NCI-H1436 (cell line): Measurements from ENCODE around the gene CCL4.

ENCODE experiments used
- DNase-seq: peaks from one replicate; lab custom pipeline; 2025; lab: John Stamatoyannopoulos, UW

The CCL4 gene

GRCh38 chr17:36144981-36145729 lies 41.5 kb downstream of the CCL4 start:
- no peak for DNase-seq

- no peak for DNase-seq
Measured at GRCh38 chr17:36147601-36148000, 44.0 kb downstream of the CCL4 start.

GRCh38 chr17:36148559-36149295 lies 45.1 kb downstream of the CCL4 start:
- DNase-seq: peak; percentile 57

DNA sequence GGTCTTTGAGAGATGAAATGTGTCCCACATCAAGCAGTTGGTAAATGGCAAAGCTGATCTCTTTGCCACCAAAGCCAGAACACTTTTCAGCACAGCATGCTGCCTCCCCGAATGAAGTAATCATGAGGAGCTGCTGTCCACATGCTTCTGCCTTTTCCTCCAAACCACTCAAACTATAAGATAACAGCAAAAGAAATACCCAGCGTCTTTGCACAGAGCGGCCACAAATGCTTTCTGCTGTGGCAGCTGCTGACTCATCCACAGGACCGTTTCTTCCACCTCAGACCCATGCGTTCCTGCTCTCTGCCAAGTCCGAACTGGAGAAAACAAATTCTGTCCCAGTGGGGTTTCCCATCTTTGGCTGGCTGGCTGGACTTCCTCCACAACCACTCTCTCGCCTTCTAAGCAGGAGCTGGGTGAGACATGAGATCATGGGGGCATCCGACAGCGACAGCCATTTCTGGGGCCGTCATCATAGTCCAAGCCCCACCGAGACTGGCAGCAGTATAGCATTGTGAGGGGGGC lies 45.7 kb downstream of the CCL4 start:
- DNase-seq: no peak

- DNase-seq: no peak
Measured at GRCh38 chr17:36151891-36152638, 48.4 kb downstream of the CCL4 start.

- no peak for DNase-seq
Measured at GRCh38 chr17:36152639-36153120, 49.1 kb downstream of the CCL4 start.

DNA sequence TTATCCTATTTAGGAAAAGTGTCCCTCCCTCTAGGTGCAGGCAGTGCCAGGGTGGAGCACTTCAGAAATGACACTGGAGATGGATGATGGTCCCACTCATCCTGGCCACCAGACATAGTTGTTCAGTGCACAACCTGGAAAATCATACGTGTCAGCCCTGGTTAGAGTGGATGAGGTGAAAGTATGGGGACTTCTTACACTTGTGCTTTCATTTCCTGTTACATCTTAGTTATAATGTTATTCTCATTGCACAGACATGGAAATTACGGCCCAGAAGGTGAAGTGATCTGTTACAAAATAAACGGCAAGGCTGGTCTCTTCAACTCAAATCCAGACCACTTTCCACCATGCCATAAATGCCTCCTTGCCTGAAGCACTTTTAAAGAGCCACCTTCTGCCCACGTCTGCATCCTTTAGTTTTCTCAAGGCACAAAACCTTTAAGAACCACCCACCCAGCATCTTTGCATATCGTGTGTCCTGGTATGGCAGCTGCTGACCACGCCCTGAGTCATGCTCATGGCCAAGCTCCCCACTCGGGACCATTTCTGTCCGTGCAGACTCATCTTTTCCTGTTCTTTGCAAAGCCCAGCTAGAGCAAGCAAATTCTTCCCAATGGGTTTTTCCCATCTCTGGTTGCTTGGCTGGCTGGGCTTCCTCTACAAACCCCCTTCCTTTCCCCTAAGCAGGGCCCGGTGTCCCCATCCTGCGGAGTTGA lies 50.4 kb downstream of the CCL4 start:
- DNase-seq: no peak
